Prostate gland (tissue), 2 donors: ENCODE results near the gene ADAM11. TPM values are rescaled to one million over a fixed set of nuclear protein-coding genes. Genes with fewer than 3 reads are reported as not detected.

Source experiments
- DNase-seq: peaks from one replicate; pipeline ENCODE4 v3.0.0-alpha.2; 2019; ENCODE audit warnings: low spot score
- H3K27ac ChIP-seq, 2 donors: fragments of 200-600 bp; sonication (generic); 2 replicates each; pipeline ENCODE4 v1.5.1; 2017 to 2019
- H3K27me3 ChIP-seq: fragments of 200-600 bp; sonication (generic); replicated peaks from 2 replicates; pipeline ENCODE4 v1.5.1; 2019; ENCODE audit not compliant: insufficient read depth
- H3K36me3 ChIP-seq, 2 donors: fragments of 200-600 bp; sonication (generic); 1 replicate in 1 of 2; 2 replicates in 1 of 2; pipeline versions ENCODE4 v1.5.1 to v1.8.1; 2017 to 2019
- H3K4me1 ChIP-seq: fragments of 200-600 bp; sonication (generic); replicated peaks from 2 replicates; pipeline ENCODE4 v1.5.1; 2019
- H3K4me3 ChIP-seq, 2 donors: fragments of 200-600 bp; sonication (generic); 2 replicates each; pipeline ENCODE4 v1.5.1; 2017 to 2019
- H3K9me3 ChIP-seq: fragments of 200-600 bp; sonication (generic); 2 replicates; pipeline ENCODE4 v1.5.1; 2017
- CTCF ChIP-seq, 4 experiments: fragments of 200-600 bp in 2 of 4; fragments of 450-650 bp in 2 of 4; sonication (generic) in 2 of 4; IDR thresholded peaks; 1 replicate in 3 of 4; 2 replicates in 1 of 4; pipeline ENCODE4 v1.5.1; 2016 to 2019; ENCODE audit warnings: antibody characterized with exemption in 4 of 4, mild to moderate bottlenecking in 2 of 4, moderate library complexity in 2 of 4
- POLR2A ChIP-seq: fragments of 450-650 bp; IDR thresholded peaks from one replicate; pipeline ENCODE4 v1.6.1; 2016; ENCODE audit warnings: antibody characterized with exemption, mild to moderate bottlenecking
- POLR2AphosphoS5 ChIP-seq: sonication (generic); formaldehyde crosslinking; IDR thresholded peaks from one replicate; pipeline ENCODE4 v1.6.1; 2017; ENCODE audit warnings: antibody characterized with exemption
- WGBS: methylation state at CpG from one replicate; pipeline ENCODE4 v1.1.5; 2018; 5-methylcytosine and 5-hydroxymethylcytosine counted together
- intact Hi-C: fragments of 100-400 bp; cut with DNase I; formaldehyde crosslinking; loops from one replicate; pipeline ENCODE4 v1.14.2; 2022
- total RNA-seq, 2 donors: library from RNA; depleted of rRNA; stranded (reverse); fragments of >200 nt; gene quantifications; one replicate each; pipeline ENCODE4 v1.1.0, GENCODE V29; 2016

The ADAM11 gene
- total RNA-seq, 2 donors from 2014 or later = 0.64 to 3.5 TPM

GRCh38 chr17:44779211-44780025 lies 20.6 kb downstream of the ADAM11 start:
- H3K36me3 ChIP-seq = no peaks in the 10 kb centered on the region
- no peaks in the 10 kb centered on the region for H3K27me3 ChIP-seq
- H3K4me1 ChIP-seq = no peaks in the 10 kb centered on the region
- peak overlapping the region; percentile 11 to 33 for H3K4me3 ChIP-seq
- H3K9me3 ChIP-seq = no peaks in the 10 kb centered on the region
- intact Hi-C loops = loop anchor here (2.0 to 5.0 kb wide), 3 partner anchors 93 to 353 kb away; partner anchors contain the start of gene PLCD3
- 18% methylated on average over 36 of the region's 36 CpGs for WGBS
- peak; percentile 63 for DNase-seq
- peak overlapping the region; percentile 49 to 59 for H3K27ac ChIP-seq
- peak; percentile 70 for TF ChIP-seq POLR2AphosphoS5
- no peak for TF ChIP-seq POLR2A
- peak; percentile 67 to 85 (median 82) for TF ChIP-seq CTCF (IDR thresholded peaks at IDR 0.05)

- Histone ChIP-seq H3K4me1 (no peaks in the 10 kb centered on the region), H3K27ac (peak overlapping the region in 1 of 2 donors; percentile 49)
- intact Hi-C loops = no loop called here
Observed at GRCh38 chr17:44780161-44780560, 21.4 kb downstream of the ADAM11 start.

GRCh38 chr17:44780845-44781480 lies 22.2 kb downstream of the ADAM11 start:
- intact Hi-C loops = no loop called here

More at GRCh38 chr17:44780161-44780560, 21.4 kb downstream of the ADAM11 start:
- 88% methylated on average over 9 of the region's 12 CpGs for WGBS
- no peak for DNase-seq
- no peak for TF ChIP-seq CTCF (IDR thresholded peaks at IDR 0.05)
- no peak for TF ChIP-seq POLR2AphosphoS5
- no peak for TF ChIP-seq POLR2A
- H3K9me3 ChIP-seq = no peaks in the 10 kb centered on the region
- H3K27me3 ChIP-seq = no peaks in the 10 kb centered on the region
- H3K36me3 ChIP-seq = no peaks in the 10 kb centered on the region
- H3K4me3 ChIP-seq = no peak overlapping the region

GRCh38 chr17:44781551-44782325 lies 22.9 kb downstream of the ADAM11 start:
- TF ChIP-seq POLR2A = no peak
- TF ChIP-seq CTCF (IDR thresholded peaks at IDR 0.05) = no peak
- TF ChIP-seq POLR2AphosphoS5 = no peak
- intact Hi-C loops = no loop called here
- H3K27ac ChIP-seq = peak overlapping the region; percentile 47 to 65

More at GRCh38 chr17:44780845-44781480, 22.2 kb downstream of the ADAM11 start:
- Histone ChIP-seq H3K9me3 (no peaks in the 10 kb centered on the region), H3K4me1 (no peaks in the 10 kb centered on the region), H3K36me3 (no peaks in the 10 kb centered on the region), H3K4me3 (no peak overlapping the region), H3K27ac (peak overlapping the region in 1 of 2 donors; percentile 65), H3K27me3 (no peaks in the 10 kb centered on the region)
- TF ChIP-seq POLR2AphosphoS5 (no peak), POLR2A (no peak), CTCF (IDR thresholded peaks at IDR 0.05) (no peak)
- no peak for DNase-seq
- WGBS = 86% methylated on average over 11 of the region's 14 CpGs

More at GRCh38 chr17:44781551-44782325, 22.9 kb downstream of the ADAM11 start:
- 48% methylated on average over 16 of the region's 17 CpGs for whole genome bisulfite sequencing
- DNase-seq = no peak
- Histone ChIP-seq H3K27me3 (no peaks in the 10 kb centered on the region), H3K36me3 (no peaks in the 10 kb centered on the region), H3K4me3 (no peak overlapping the region), H3K9me3 (no peaks in the 10 kb centered on the region), H3K4me1 (no peaks in the 10 kb centered on the region)
